CD4-positive, alpha-beta T cell treated with Interleukin-4 for 1 hour (primary cell): ENCODE data around the gene NHS.

Source experiments
- DNase-seq, 2 donors: peaks; one replicate each; pipeline ENCODE4 v3.0.0-alpha.2; 2020 to 2022

The NHS gene

DNA sequence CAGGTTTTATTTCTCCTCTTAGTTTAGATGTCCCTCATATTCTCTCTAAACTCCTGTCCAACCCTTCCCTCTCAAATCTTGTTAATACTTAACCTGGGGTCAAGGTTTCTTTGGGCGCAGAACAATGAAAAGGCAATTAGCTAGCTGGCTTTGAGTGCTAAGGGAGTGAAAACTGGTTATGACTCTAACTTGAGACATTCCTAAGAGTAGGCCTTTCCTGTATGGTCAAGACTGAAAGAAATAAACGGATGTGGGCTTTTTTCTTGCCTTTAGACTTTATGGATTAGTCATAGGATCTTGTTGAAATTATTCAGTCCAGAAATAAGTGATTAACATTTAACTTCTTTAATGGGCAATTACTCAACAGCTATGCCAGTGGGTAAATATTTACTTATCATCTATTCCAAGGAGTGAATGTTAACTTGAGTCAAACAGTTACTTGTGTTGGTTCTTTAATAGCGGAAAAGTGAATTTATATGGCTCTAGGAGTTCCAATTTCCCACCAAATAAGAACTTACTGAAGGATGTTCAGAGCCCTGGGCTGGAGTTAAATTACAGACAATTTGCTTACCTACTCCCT lies 220.5 kb downstream of the NHS start:
- no peak for DNase-seq

- DNase-seq: no peak
Observed at GRCh38 chrX:17596061-17596460, 221.1 kb downstream of the NHS start.

DNA sequence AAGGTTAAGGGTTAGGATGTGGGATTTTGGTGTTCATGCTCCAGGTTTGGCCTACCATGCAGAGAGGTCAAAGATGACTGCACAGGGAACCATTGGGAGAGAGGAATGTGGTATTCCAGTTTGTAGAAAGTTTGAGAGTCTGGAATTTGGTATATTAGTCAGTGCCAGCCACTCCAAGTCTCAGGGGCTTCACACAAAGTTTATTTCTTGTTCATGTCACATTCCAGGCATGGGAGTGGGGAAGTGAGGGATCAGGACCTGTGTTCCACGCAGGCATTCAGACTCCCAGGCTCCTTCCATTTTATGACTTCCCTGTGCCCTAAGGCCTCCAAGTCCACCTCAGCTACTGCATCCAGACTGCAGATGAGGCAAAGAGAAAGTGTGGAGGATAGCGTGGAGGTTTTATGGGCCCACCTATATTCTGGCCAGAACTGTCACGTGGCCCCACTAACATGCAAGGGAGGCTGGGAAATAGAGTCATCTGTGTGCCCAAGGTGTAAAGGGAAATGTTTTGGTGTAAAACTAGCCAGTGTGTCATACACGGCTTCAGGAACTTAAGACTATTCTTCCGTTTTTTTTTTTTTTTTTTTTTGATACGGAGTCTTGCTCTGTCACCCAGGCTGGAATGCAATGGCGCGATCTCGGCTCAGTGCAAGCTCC lies 221.7 kb downstream of the NHS start:
- no peak for DNase-seq

DNA sequence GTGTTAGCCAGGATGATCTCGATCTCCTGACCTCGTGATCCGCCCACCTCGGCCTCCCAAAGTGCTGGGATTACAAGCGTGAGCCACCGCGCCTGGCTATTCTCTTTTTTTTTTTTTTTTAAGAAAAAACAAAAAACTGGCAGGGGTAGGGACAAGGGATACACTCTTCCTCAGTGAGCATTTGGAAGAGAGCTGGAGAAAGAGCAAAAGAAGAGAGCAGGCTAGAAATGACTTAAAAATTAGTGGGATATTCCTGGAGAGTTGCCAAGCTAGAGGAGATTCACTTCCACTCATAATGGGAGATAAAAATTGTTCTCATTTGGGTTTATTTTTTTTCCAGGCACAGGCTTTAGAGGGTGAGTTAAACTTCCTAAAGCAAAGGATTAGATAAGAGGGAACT lies 222.3 kb downstream of the NHS start:
- DNase-seq: no peak

GRCh38 chrX:17597836-17598439 lies 222.9 kb downstream of the NHS start:
- DNase-seq: no peak

- no peak for DNase-seq
Observed at GRCh38 chrX:17601441-17602200, 226.6 kb downstream of the NHS start.

GRCh38 chrX:17602245-17602644 lies 227.2 kb downstream of the NHS start:
- no peak for DNase-seq

DNA sequence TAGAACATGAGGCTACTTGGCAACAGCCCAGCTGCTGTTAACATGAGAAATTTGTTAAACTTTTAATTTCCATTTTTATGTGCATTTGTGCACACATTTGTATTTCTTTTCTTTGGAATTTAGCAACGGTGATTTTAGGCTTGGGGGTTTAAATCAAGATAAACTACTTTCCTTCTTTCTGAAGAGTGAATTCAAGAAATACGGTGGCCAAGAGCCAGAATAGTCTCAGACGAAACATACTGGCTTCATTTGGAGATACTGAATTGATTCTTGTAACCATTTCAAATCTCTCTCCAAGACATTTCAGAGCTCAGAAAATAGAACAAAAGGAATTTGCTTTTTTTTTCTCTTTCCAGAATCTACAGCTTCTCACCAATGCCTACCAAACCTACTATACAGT lies 228.2 kb downstream of the NHS start:
- no peak for DNase-seq

- no peak for DNase-seq
Observed at GRCh38 chrX:17605676-17606075, 230.7 kb downstream of the NHS start.

GRCh38 chrX:17606231-17606630 lies 231.2 kb downstream of the NHS start:
- no peak for DNase-seq

DNA sequence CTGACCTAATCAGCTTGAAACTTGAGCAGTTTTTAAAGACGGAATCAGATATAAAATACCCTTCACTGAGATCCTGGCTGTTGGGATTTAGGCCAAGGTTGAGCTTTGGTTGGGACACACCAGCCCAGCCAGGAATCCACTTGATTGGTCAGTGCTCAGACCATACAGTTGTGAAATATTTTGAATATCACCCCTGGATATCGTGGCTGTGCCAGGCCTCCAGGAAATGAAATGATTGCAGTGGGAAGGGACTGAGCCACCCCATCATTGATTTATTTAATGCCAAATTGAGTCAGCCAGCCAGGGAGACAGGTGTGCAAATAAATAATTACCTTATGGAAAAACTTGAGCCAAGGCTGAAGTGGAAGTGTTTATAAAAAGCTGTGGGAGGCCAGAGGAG lies 233.9 kb downstream of the NHS start:
- no peak for DNase-seq

DNA sequence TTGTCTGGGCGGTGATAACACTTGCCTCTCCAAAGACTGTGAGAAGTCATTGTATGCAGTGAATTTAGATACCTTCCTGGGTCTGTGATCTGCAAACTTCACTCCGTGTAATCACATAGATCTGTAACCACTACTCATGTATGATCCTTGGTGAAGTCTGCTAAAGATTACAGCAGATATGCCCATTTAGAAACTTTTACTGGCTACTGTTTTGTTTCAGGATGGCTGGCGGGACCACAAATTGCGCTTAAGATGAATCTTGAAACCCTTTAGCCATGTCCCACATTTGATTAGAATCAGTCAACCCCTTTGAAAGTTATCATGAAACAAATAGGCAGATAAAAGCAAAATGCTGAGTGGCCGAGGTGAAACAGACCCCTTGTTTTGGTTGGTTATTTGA lies 235.8 kb downstream of the NHS start:
- no peak for DNase-seq

DNA sequence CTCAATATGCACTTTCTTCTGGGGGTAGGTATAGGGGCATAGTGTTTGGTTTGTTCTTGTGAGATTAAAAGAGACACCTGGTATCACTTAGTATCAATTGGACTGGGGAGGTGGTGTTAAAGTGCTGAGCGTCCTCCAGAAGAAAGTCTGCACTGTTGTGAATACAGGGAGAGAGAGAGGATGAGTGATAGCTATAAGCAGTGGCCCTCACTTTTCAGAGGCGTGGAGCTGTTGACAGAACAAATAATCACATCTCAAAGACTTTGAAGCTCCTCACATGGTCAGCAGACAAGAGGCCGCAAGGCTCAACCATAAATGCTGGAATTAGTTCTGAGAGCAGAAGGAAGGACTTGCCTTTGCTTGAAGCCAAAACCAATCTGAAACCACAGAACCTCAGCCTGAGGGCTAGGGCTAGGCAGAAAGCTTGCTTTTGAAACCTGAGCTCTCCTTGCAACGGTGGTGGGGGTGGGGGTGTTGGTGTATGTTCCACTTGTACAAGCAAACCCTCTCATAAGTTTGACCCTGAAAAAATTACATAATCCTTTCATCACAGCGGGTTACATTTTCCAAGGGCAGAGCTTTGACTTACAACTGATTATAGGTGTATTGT lies 239.1 kb downstream of the NHS start:
- DNase-seq: no peak

DNA sequence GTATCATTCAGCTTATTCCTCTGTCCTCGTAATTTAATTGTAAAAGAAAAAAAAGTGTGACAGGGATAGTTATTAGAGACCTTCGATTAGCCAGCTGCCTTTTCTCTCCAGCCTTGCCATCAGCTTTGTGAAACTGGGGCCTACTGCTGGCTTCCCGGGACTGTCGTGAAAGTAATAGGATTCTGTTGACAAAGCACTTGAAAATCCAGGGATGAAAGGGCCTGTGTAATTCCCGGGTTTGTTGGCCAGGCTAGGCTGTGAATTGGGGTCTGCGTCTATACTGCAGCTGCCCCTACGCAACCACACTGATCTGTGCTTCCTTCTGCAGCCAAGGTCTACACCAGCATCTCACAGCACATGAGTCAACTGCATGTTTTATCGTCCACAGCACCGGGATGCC lies 241.9 kb downstream of the NHS start:
- no peak for DNase-seq

DNA sequence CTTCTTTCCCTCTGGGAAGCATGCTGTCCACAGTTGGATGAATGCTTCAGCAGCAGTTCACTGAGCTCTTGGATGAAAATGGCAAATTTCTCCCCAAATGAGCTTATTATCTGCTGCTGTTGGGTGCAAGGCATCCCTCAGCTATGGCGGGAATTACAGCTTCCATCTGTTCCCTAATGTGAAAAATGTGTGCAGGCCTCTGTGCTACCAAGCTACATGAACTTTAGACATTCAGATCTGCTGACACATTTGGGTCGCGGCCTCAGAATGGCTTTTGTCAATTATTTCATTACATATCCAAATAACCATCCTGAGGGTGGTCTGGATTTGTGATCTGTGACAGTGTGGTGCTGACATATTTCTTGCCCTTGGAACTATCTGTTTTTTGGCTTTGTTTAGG lies 242.8 kb downstream of the NHS start:
- DNase-seq: no peak

DNA sequence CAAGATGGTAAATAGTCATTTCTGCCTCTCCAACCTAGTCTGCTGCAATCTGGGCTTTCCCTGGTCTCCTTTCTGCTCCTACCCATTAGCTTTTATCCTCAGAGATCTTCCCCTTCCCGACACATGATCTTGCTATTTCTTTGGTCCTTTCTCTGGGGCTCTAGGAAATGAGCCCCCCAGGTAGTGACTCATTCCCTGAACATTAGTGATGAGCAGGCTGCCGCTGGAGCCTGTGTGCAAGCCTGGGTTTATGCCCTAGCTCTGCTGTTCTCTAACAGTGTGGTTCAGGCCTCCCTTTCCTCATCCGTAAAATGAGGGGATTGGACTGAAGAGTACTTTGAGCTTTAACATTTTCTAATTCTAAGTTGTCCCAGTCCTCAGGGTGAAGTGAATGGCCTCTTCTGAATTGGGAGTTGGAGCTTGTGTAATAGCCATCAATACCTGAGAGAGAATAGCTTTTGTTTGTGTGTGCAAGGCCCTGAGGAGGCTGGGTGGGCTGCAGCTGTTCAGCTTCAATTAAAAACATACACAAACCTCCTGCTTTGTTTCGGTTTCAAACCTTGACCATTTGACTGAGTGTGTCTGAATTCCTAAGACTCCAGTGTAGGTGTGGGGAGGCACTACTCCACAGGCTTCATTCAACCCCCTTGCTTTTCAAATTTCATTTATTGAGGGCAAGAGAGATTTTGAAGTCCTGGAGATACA lies 246.7 kb downstream of the NHS start:
- DNase-seq: no peak

- no peak for DNase-seq
Observed at GRCh38 chrX:17622331-17622730, 247.3 kb downstream of the NHS start.

DNA sequence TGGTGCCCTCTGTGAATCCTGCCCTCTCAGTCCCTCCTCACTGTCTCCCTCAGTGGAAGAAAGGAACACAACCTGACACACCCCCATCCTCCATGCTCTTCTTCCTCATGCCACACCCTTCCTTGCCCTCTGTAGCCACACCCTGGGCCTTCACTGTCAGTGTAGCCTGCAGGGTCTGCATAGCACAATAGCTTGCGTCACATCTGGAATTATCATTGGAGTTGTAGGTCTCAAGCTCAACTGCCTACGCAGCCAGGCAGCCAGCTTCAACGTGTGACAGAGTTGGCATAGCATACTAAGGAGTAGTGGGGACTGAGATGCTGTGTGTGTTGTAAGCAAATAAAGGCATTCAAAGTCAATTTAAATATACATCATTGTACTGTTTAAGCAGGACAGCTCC lies 248.8 kb downstream of the NHS start:
- DNase-seq: no peak

GRCh38 chrX:17627026-17627425 lies 252.0 kb downstream of the NHS start:
- DNase-seq: no peak

- DNase-seq: no peak
Observed at GRCh38 chrX:17628976-17629375, 254.0 kb downstream of the NHS start.

DNA sequence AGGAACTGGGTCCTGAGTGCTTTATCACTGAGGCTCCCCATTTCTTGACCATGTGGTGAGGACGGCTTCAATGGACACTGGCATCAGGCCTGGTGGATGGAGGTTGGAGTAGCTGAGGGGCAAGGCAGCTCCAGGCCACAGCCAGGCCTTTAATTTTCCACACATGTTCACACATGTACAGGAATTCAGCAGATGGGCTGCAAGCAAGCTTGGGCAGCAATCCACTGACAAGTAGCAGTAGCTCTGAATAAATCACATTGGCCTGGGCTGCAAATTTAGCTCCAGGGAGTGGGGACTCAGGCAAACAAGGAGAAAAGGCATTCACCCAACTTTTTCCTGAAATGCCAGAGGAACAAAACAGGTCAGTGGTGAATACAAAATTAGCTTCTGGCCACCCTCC lies 254.5 kb downstream of the NHS start:
- no peak for DNase-seq

GRCh38 chrX:17631647-17632046 lies 256.6 kb downstream of the NHS start:
- no peak for DNase-seq

- DNase-seq: no peak
Observed at GRCh38 chrX:17632942-17633341, 257.9 kb downstream of the NHS start.
